Calu3 (cell line): ENCODE data around the gene RBM23. TPM values are rescaled to one million over a fixed set of nuclear protein-coding genes. Genes with fewer than 3 reads are reported as not detected.
"Not testable (repeated sequence)": the region's sequence is repeated elsewhere in the genome, so short reads cannot be mapped to it uniquely, and the experiment has no call there.

Experiments
- Bru-seq: library from RNA; stranded (reverse); fragments of 400-500 nt; gene quantifications from one replicate; lab custom pipeline; 2021; lab: Mats Ljungman, UMichigan
- BruChase-seq, 2 experiments: library from RNA; stranded (reverse); fragments of 400-500 nt; gene quantifications; one replicate each; lab custom pipeline; 2021; lab: Mats Ljungman, UMichigan
- BruUV-seq: library from RNA; stranded (reverse); fragments of 400-500 nt; replicated peaks from 2 replicates; lab custom pipeline; 2021; lab: Mats Ljungman, UMichigan
- CTCF ChIA-PET: fragments of 300-600 bp; sonication (Branson Sonifier 250); formaldehyde crosslinking; loops from one replicate; lab custom pipeline; 2022; ENCODE audit warnings: antibody characterized with exemption; lab: Charles Lee
- DNase-seq: peaks from one replicate; pipeline ENCODE4 v3.0.0; 2022
- H3K27ac Mint-ChIP-seq: one replicate; pipeline ENCODE4 v1.8.0; 2022; ENCODE audit warnings: mixed read lengths; ENCODE audit not compliant: unreplicated experiment
- H3K27me3 Mint-ChIP-seq: one replicate; pipeline ENCODE4 v1.8.0; 2022; ENCODE audit warnings: mixed read lengths; ENCODE audit not compliant: unreplicated experiment
- H3K36me3 Mint-ChIP-seq: one replicate; pipeline ENCODE4 v1.8.0; 2022; ENCODE audit warnings: mild to moderate bottlenecking, moderate library complexity, mixed read lengths; ENCODE audit not compliant: insufficient read depth, unreplicated experiment
- H3K4me1 Mint-ChIP-seq: one replicate; pipeline ENCODE4 v1.8.0; 2022; ENCODE audit warnings: mild to moderate bottlenecking, low read depth, mixed read lengths; ENCODE audit not compliant: unreplicated experiment
- H3K4me3 Mint-ChIP-seq: one replicate; pipeline ENCODE4 v1.8.0; 2022; ENCODE audit warnings: mild to moderate bottlenecking, low read depth, moderate library complexity, mixed read lengths; ENCODE audit not compliant: unreplicated experiment
- H3K9me3 Mint-ChIP-seq: one replicate; pipeline ENCODE4 v1.8.0; 2022; ENCODE audit warnings: low read depth, mixed read lengths; ENCODE audit not compliant: unreplicated experiment
- intact Hi-C: fragments of 100-400 bp; cut with micrococcal nuclease; formaldehyde crosslinking; loops from one replicate; pipeline ENCODE4 v1.10.0; 2022; ENCODE audit not compliant: unreplicated experiment
- long read RNA-seq: library from polyadenylated mRNA; stranded (forward); transcript quantifications from one replicate; pipeline ENCODE4 v2.0.0, GENCODE V29; 2022
- total RNA-seq: library from RNA; stranded (reverse); gene quantifications from 2 replicates; pipeline ENCODE4 v1.2.3, GENCODE V29; 2022
- TF ChIP-seq, protein P1 (sequence below): fragments of 200-600 bp; IDR thresholded peaks from one replicate; pipeline ENCODE4 v1.8.0; 2022; ENCODE audit warnings: antibody characterized with exemption; ENCODE audit not compliant: unreplicated experiment

Gene RBM23
- total RNA-seq (65.3 and 70.9 TPM in 2 replicates), Bru-seq, nascent RNA (percentile 79 among the genes with signal in this experiment), BruChase-seq, experiment 1, labeled RNA remaining after a 6-hour chase (percentile 83 among the genes with signal in this experiment), BruChase-seq, experiment 2, labeled RNA remaining after a 2-hour chase (percentile 86 among the genes with signal in this experiment)
- long read RNA-seq, full-length matches to known transcripts = 54 of 72 reads
- long read RNA-seq, partial matches to known transcripts = 3 of 72 reads
- long read RNA-seq, other reads (novel, unspliced or antisense) = 15 of 72 reads

DNA sequence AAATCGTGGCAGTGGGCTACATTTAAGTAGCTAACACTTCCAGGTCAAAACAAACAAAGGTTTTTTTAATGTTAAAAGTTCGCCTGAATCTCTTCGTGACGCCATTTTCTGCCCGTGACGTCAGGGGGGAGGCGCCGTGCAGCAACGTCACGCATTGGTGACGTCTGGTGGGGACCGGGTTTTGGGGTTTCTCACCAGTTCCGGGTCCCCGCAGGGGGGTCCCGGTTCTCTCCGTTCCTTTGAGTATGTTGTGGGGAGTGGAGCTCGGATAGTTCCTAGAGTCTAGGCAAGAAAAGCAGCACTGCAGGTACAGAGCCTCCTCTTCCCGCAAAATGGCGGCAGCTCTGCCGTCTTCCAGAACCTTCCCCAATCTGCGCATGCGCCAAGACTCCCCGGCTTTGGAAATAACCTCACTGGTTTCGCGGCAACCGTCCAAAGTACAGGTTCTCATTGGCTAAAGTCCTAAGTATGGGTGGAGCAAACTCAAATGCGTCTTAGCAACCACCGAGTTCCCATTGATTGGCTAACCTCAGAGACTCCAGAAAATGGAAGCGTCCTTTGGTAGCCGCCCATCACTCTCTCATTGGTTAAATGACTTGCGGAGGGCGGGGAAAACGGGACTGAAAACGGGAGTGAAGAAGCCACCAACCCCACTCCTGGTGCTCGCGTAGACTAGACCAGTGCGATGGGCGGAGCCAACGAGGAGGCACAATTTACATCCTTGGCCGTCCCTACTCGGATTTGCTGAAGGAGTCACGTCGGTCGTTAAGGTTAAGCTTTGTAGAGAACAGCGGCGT is at the start of gene RBM23:
Gene RBM23 (minus strand): TSS at position 346 of the 797 bp plus-strand sequence.
- TF ChIP-seq, protein P1, sequence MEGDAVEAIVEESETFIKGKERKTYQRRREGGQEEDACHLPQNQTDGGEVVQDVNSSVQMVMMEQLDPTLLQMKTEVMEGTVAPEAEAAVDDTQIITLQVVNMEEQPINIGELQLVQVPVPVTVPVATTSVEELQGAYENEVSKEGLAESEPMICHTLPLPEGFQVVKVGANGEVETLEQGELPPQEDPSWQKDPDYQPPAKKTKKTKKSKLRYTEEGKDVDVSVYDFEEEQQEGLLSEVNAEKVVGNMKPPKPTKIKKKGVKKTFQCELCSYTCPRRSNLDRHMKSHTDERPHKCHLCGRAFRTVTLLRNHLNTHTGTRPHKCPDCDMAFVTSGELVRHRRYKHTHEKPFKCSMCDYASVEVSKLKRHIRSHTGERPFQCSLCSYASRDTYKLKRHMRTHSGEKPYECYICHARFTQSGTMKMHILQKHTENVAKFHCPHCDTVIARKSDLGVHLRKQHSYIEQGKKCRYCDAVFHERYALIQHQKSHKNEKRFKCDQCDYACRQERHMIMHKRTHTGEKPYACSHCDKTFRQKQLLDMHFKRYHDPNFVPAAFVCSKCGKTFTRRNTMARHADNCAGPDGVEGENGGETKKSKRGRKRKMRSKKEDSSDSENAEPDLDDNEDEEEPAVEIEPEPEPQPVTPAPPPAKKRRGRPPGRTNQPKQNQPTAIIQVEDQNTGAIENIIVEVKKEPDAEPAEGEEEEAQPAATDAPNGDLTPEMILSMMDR = no peak
- H3K4me1 Mint-ChIP-seq = peaks cover 22% of the 10 kb centered on the region
- H3K9me3 Mint-ChIP-seq = no peaks in the 10 kb centered on the region
- peak; percentile 96 for DNase-seq
- H3K4me3 Mint-ChIP-seq = peak within 1 kb of the TSS; percentile 88
- peak within 1 kb of the TSS; percentile 100 for H3K27ac Mint-ChIP-seq
- CTCF ChIA-PET = interaction anchor here (0.6 to 1.4 kb wide), 4 partner anchors 9 to 99 kb away, joined by 3 to 4 read pairs (median 3); partner anchors contain the start of genes AJUBA and PRMT5
- BruUV-seq = no TSS peak
- no peaks in the 10 kb centered on the region for H3K27me3 Mint-ChIP-seq
- H3K36me3 Mint-ChIP-seq = peaks cover 63% of the 10 kb centered on the region
- intact Hi-C loops = no loop called here

DNA sequence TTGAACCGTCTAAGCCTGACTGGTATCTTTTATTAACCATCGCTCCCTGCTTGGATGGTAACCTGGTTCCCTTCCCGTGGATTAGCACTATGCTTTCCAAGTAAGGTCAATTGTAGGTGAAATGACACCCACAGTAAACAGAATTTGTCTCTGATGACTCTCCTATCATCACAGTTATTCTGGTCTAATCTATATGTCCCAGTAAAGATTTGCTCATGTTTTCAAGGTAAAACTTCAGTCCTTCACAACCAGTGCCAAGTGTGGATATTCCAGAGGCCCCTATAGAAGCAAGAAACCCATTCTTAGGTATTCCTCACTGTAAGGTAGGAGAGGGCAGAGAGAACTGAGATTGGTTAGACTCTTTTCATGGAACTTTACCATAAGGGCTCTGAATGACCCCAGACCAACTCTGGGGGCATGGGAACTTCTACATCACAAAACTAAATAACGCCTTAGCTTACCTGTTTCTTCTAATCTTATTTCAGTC is 47.9 kb upstream of the RBM23 start:
- H3K27ac Mint-ChIP-seq = no peak overlapping the region
- BruUV-seq = no TSS peak

DNA sequence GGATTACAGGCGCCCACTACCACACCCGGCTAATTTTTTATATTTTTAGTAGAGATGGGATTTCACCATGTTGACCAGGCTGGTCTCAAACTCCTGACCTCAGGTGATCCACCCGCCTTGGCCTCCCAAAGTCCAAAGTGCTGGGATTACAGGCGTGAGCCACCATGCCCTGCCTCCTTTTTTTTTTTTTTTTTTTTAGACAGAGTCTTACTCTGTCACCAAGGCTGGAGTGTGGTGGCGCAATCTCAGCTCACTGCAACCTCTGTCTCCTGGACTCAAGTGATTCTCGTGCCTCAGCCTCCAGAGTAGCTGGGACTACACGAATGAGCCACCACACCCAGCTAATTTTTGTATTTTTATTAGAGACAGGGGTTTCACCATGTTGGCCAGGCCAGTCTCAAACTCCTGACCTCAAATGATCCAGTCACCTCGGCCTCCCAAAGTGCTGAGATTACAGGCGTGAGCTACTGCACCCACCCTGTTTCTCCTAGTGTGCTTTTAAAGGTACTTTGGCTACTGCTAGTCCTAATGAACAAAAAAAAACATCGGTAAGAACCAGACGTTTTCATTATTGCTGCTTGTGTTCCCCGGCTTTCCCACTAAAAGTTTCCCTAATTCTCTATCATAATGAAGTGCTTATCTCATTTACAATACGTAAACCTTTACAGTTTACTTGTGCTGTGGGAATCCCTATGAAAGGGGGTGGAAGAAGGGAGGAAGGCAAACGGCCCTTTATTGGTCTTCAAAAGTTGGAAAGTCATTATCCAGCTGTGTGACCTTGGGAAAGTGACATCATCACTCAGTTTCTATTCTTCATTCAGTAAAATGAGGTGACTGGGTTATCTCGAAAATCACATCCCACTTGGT is 47.2 kb upstream of the RBM23 start:
- H3K4me1 Mint-ChIP-seq, BruUV-seq, H3K27me3 Mint-ChIP-seq, H3K4me3 Mint-ChIP-seq, intact Hi-C loops, DNase-seq, H3K36me3 Mint-ChIP-seq, H3K9me3 Mint-ChIP-seq, H3K27ac Mint-ChIP-seq: not testable (repeated sequence)
- CTCF ChIA-PET = interaction anchor here (0.7 to 1.3 kb wide), 2 partner anchors 20 to 35 kb away, joined by 3 read pairs; no protein-coding TSS in a partner anchor

More for the DNA sequence above, 47.9 kb upstream of the RBM23 start:
- Mint-ChIP-seq H3K36me3 (peaks cover 7% of the 10 kb centered on the region), H3K4me3 (no peak overlapping the region), H3K9me3 (no peaks in the 10 kb centered on the region), H3K27me3 (no peaks in the 10 kb centered on the region), H3K4me1 (no peaks in the 10 kb centered on the region)
- intact Hi-C loops = no loop called here
- CTCF ChIA-PET = interaction anchor here (1.3 kb wide), 1 partner anchor 20 kb away, joined by 3 read pairs; no protein-coding TSS in a partner anchor
- DNase-seq = no peak
- TF ChIP-seq, protein P1 = no peak

DNA sequence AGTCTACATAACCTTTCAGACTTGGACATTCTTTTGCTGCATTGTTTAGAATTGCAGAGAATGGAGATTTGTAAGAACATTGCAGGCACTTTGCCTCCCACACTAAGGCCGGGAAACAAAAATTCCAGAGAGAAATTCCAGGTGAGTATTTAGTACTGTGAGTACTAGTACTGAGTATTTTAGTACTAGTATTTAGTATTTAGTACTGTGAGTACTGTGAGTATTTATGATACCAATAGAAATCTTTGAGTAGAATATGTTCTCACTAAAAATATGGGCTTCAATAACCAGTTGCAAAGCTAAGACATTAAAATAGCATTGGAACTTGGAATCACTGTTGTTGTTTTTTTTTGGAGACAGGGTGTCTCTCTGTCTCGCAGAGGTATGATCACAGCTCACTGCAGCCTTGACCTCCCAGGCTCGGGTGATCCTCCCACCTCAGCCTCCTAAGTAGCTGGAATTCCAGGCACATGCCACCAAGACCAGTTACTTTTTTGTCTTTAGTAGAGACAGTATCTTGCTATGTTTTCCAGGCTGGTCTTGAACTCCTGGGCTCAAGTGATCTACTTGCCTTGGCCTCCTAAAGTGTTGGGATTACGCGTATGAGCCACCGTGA is 43.2 kb upstream of the RBM23 start:
- Mint-ChIP-seq H3K27ac (no peak overlapping the region), H3K4me1 (no peaks in the 10 kb centered on the region), H3K27me3 (no peaks in the 10 kb centered on the region), H3K9me3 (no peaks in the 10 kb centered on the region), H3K36me3 (peaks cover under 1% of the 10 kb centered on the region), H3K4me3 (no peak overlapping the region)
- BruUV-seq = no TSS peak
- TF ChIP-seq, protein P1 = no peak
- CTCF ChIA-PET = interaction anchor here (0.6 kb wide), 2 partner anchors 65 to 224 kb away, joined by 3 to 4 read pairs; no protein-coding TSS in a partner anchor
- intact Hi-C loops = no loop called here
- DNase-seq = no peak
